Fibroblast of mammary gland (primary cell): ENCODE measurements around the gene CHPF.

Source experiments
- DNase-seq: peaks from one replicate; pipeline ENCODE4 v3.0.0-alpha.2; 2010; ENCODE audit warnings: low read depth
- H3K4me3 ChIP-seq: 2 replicates; pipeline ENCODE4 v1.5.1; 2011; ENCODE audit warnings: low read depth, mild to moderate bottlenecking, low read length, moderate library complexity; ENCODE audit not compliant: control insufficient read depth
- CTCF ChIP-seq: conservative IDR thresholded peaks from 2 replicates; pipeline ENCODE4 v1.5.1; 2011; ENCODE audit warnings: low read depth, low read length, inconsistent platforms; ENCODE audit not compliant: control insufficient read depth, insufficient read depth

The CHPF gene

GRCh38 chr2:219500135-219500534 is 43.5 kb downstream of the CHPF start:
- H3K4me3 ChIP-seq = peak overlapping the region; percentile 71
- peak; percentile 20 for TF ChIP-seq CTCF
- peak; percentile 34 for DNase-seq

GRCh38 chr2:219499555-219499954 is 44.1 kb downstream of the CHPF start:
- no peak for DNase-seq
- H3K4me3 ChIP-seq = peak overlapping the region; percentile 71
- TF ChIP-seq CTCF = no peak

GRCh38 chr2:219499058-219499307 is 44.6 kb downstream of the CHPF start:
- no peak for TF ChIP-seq CTCF
- H3K4me3 ChIP-seq = peak overlapping the region; percentile 71
- no peak for DNase-seq

GRCh38 chr2:219498280-219499057 is 45.1 kb downstream of the CHPF start, which contains the start of gene GMPPA:
TSS of gene GMPPA (plus strand) at chr2:219498891. CDS start at chr2:219499976, 1,085 bp downstream.
- peak within 1 kb of the TSS; percentile 71 for H3K4me3 ChIP-seq
- DNase-seq = peak; percentile 98
- no peak for TF ChIP-seq CTCF

- peak; percentile 73 for DNase-seq
- no peak for TF ChIP-seq CTCF
- H3K4me3 ChIP-seq = peak overlapping the region; percentile 71
Measured at GRCh38 chr2:219497495-219498279, 45.9 kb downstream of the CHPF start.

GRCh38 chr2:219496825-219497494 is 46.6 kb downstream of the CHPF start:
- no peak overlapping the region for H3K4me3 ChIP-seq
- TF ChIP-seq CTCF = no peak

More at GRCh38 chr2:219496825-219497494, 46.6 kb downstream of the CHPF start:
- DNase-seq = no peak
